ENCODE data around the gene C4orf50.

DNA sequence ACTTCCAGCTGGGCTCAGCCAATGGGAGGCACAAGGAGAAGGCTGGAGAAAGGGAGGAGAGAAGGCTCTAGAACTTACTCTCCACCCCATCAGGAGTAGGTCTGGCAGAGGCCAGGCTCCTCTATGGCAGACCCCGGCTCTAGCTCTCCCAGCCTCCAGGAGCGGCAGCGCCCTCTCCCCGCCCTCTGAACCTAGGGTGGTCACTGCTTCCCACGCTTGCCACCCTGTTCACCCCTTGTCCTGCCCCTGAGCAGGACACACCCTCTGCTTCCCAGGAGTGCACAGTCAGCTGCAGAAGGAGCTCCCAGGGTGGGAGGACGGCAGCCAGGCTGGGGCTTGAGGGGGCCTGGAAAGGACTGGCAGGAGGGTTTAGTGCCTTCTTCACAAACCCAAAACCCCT is 72.3 kb downstream of the C4orf50 start:
- TF ChIP-seq CTCF (IDR thresholded peaks at IDR 0.05; ENCODE audit: insufficient read depth, low read length, poor library complexity, severe bottlenecking) (no peak), EZH2phosphoT487 (conservative IDR thresholded peaks at IDR 0.05; ENCODE audit: low read length) (no peak)

Measured in SU-DHL-6 (cell line).